SK-N-SH (cell line): ENCODE data around the gene NFIX. TPM values are rescaled to one million over a fixed set of nuclear protein-coding genes. Genes with fewer than 3 reads are reported as not detected.

ENCODE experiments used
- CTCF ChIA-PET: fragments of 300-600, 350-600 bp; formaldehyde crosslinking; extraction: SDS; loops from one replicate; lab custom pipeline; 2021; lab: Yijun Ruan, JAX
- POLR2A ChIA-PET: fragments of 350-600 bp; sonication (Branson Sonifier 250); formaldehyde crosslinking; extraction: SDS; loops from one replicate; lab custom pipeline; 2020; ENCODE audit warnings: antibody characterized with exemption, inconsistent platforms; lab: Yijun Ruan, JAX
- DNase-seq: peaks from one replicate; pipeline ENCODE4 v3.0.0; 2012
- H2AFZ ChIP-seq: fragments of 200-600 bp; sonication (generic); 2 replicates; pipeline ENCODE4 v1.8.1; 2016; ENCODE audit warnings: antibody characterized with exemption, mild to moderate bottlenecking, low read depth
- H3F3A ChIP-seq: fragments of 200-600 bp; sonication (generic); replicated peaks from 2 replicates; pipeline ENCODE3; 2016; ENCODE audit warnings: antibody characterized with exemption, mild to moderate bottlenecking; ENCODE audit not compliant: insufficient read depth
- H3K27ac ChIP-seq, 2 experiments: fragments of 200-500 bp in 1 of 2; fragments of 200-600 bp in 1 of 2; sonication (Bioruptor generic) in 1 of 2; sonication (generic), shearing (Covaris generic) in 1 of 2; 2 replicates each; pipeline versions ENCODE4 v1.5.1 to v1.6.1; 2014 to 2016; ENCODE audit warnings: low read depth in 2 of 2, inconsistent platforms in 1 of 2, low read length in 1 of 2, mild to moderate bottlenecking in 1 of 2, mixed read lengths in 1 of 2
- H3K27me3 ChIP-seq: fragments of 200-600 bp; sonication (generic), shearing (Covaris generic); 2 replicates; pipeline ENCODE4 v1.6.1; 2016; ENCODE audit warnings: mixed run types; ENCODE audit not compliant: insufficient read depth
- H3K36me3 ChIP-seq, 2 experiments: fragments of 200-500 bp in 1 of 2; fragments of 200-600 bp in 1 of 2; sonication (Bioruptor generic) in 1 of 2; sonication (generic) in 1 of 2; replicated peaks in 1 of 2; 2 replicates each; pipeline versions ENCODE3 to v1.5.1; 2014 to 2016; ENCODE audit warnings: low read length in 1 of 2, mild to moderate bottlenecking in 1 of 2; ENCODE audit not compliant: insufficient read depth in 2 of 2, control insufficient read depth in 1 of 2
- H3K4me1 ChIP-seq, 2 experiments: fragments of 200-500 bp in 1 of 2; fragments of 200-600 bp in 1 of 2; sonication (Bioruptor generic) in 1 of 2; sonication (generic), shearing (Covaris generic) in 1 of 2; 2 replicates each; pipeline versions ENCODE4 v1.5.1 to v1.6.1; 2014 to 2016; ENCODE audit warnings: low read depth in 1 of 2, low read length in 1 of 2, mixed run types in 1 of 2; ENCODE audit not compliant: insufficient read depth in 2 of 2, control insufficient read depth in 1 of 2
- H3K4me2 ChIP-seq: fragments of 200-600 bp; sonication (generic), shearing (Covaris generic); 2 replicates; pipeline ENCODE4 v1.6.1; 2017; ENCODE audit warnings: mixed run types
- H3K4me3 ChIP-seq, 2 experiments: fragments of 200-500 bp in 1 of 2; fragments of 200-600 bp in 1 of 2; sonication (Bioruptor generic) in 1 of 2; sonication (generic), shearing (Covaris generic) in 1 of 2; 2 replicates each; pipeline versions ENCODE4 v1.5.1 to v1.8.1; 2014 to 2016; ENCODE audit warnings: low read depth in 2 of 2, inconsistent platforms in 1 of 2, low read length in 1 of 2, mild to moderate bottlenecking in 1 of 2, mixed read lengths in 1 of 2, moderate library complexity in 1 of 2
- H3K79me2 ChIP-seq: fragments of 200-600 bp; sonication (generic); 2 replicates; pipeline ENCODE4 v1.8.1; 2017; ENCODE audit warnings: mild to moderate bottlenecking; ENCODE audit not compliant: insufficient read depth
- H3K9ac ChIP-seq: fragments of 200-600 bp; sonication (generic); 2 replicates; pipeline ENCODE4 v1.6.1; 2017; ENCODE audit warnings: mixed run types
- H3K9me2 ChIP-seq: fragments of 200-600 bp; sonication (generic); 2 replicates; pipeline ENCODE4 v1.6.1; 2017; ENCODE audit warnings: mixed run types
- H3K9me3 ChIP-seq: fragments of 200-600 bp; sonication (generic); 2 replicates; pipeline ENCODE4 v1.6.1; 2017; ENCODE audit warnings: mixed run types, mild to moderate bottlenecking, moderate library complexity
- H4K20me1 ChIP-seq: fragments of 200-600 bp; sonication (generic); 2 replicates; pipeline ENCODE4 v1.6.1; 2017; ENCODE audit warnings: mild to moderate bottlenecking, mixed run types; ENCODE audit not compliant: insufficient read depth
- CHD2 ChIP-seq: fragments of 150-350 bp; IDR thresholded peaks from 2 replicates; pipeline ENCODE4 v1.6.1; 2018; ENCODE audit warnings: low read length; ENCODE audit not compliant: partially characterized antibody
- CTCF ChIP-seq: fragments of 200-600 bp; sonication (generic); IDR thresholded peaks from 2 replicates; pipeline ENCODE4 v1.6.1; 2017; ENCODE audit warnings: antibody characterized with exemption, mild to moderate bottlenecking, moderate library complexity
- ELF1 ChIP-seq: IDR thresholded peaks from 2 replicates; pipeline ENCODE4 v1.4.0; 2012
- EZH2phosphoT487 ChIP-seq: fragments of 200-600 bp; sonication (generic); IDR thresholded peaks from 2 replicates; pipeline ENCODE4 v1.6.1; 2017; ENCODE audit warnings: low read depth, mixed run types, mild to moderate bottlenecking, antibody characterized with exemption, moderate library complexity, borderline replicate concordance
- FOXJ3 ChIP-seq: sonication (generic); formaldehyde crosslinking; IDR thresholded peaks from 2 replicates; pipeline ENCODE4 v1.5.1; 2020; ENCODE audit warnings: mild to moderate bottlenecking, missing genetic modification reagents
- GABPA ChIP-seq: IDR thresholded peaks from 2 replicates; pipeline ENCODE4 v1.4.0; 2012; ENCODE audit warnings: low read depth, mild to moderate bottlenecking
- IRF3 ChIP-seq: fragments of 150-350 bp; IDR thresholded peaks from 2 replicates; pipeline ENCODE4 v1.6.1; 2016; ENCODE audit warnings: mild to moderate bottlenecking, low read depth, low read length
- JUND ChIP-seq: IDR thresholded peaks from 2 replicates; pipeline ENCODE4 v1.4.0; 2012
- MAX ChIP-seq: IDR thresholded peaks from 2 replicates; pipeline ENCODE4 v1.4.0; 2012; ENCODE audit warnings: low read depth
- MXI1 ChIP-seq: IDR thresholded peaks from 2 replicates; pipeline ENCODE4 v1.6.1; 2012; ENCODE audit warnings: mild to moderate bottlenecking, low read depth, low read length, improper control_type of control experiment
- POLR2AphosphoS5 ChIP-seq: IDR thresholded peaks from 2 replicates; pipeline ENCODE4 v1.6.1; 2012; ENCODE audit warnings: low read depth, low read length
- RAD21 ChIP-seq: IDR thresholded peaks from 2 replicates; pipeline ENCODE4 v1.6.1; 2012; ENCODE audit warnings: mild to moderate bottlenecking, low read length
- REST ChIP-seq: IDR thresholded peaks from 2 replicates; pipeline ENCODE4 v1.6.1; 2012; ENCODE audit warnings: mild to moderate bottlenecking, low read depth, low read length, moderate library complexity
- RFX5 ChIP-seq: IDR thresholded peaks from 2 replicates; pipeline ENCODE4 v1.6.1; 2012; ENCODE audit warnings: mild to moderate bottlenecking, improper control_type of control experiment, low read length
- SIN3A ChIP-seq: IDR thresholded peaks from 2 replicates; pipeline ENCODE4 v1.6.1; 2012; ENCODE audit warnings: low read depth, mild to moderate bottlenecking, low read length, moderate library complexity, borderline replicate concordance
- SMC3 ChIP-seq: IDR thresholded peaks from 2 replicates; pipeline ENCODE4 v1.6.1; 2012; ENCODE audit warnings: low read depth, low read length, improper control_type of control experiment
- TEAD4 ChIP-seq: IDR thresholded peaks from 2 replicates; pipeline ENCODE4 v1.4.0; 2012; ENCODE audit warnings: mild to moderate bottlenecking, borderline replicate concordance; ENCODE audit not compliant: insufficient read depth
- USF2 ChIP-seq: fragments of 150-350 bp; IDR thresholded peaks from 2 replicates; pipeline ENCODE4 v1.6.1; 2017; ENCODE audit warnings: antibody characterized with exemption, low read length, low read depth, borderline replicate concordance
- WGBS: methylation state at CpG from one replicate; pipeline ENCODE4 v1.1.6; 2017; ENCODE audit warnings: low lambda C conversion rate; 5-methylcytosine and 5-hydroxymethylcytosine counted together
- polyA plus RNA-seq, 3 experiments: library from polyadenylated mRNA; depleted of rRNA; stranded (reverse); fragments of >200 nt; gene quantifications; 2 replicates each; pipeline ENCODE4 v1.2.3, GENCODE V29; 2012

The NFIX gene
- polyA plus RNA-seq, 1 of the 3 experiments (the other 2 are of a cell fraction) = 14.8 TPM

- ChIA-PET CTCF (interaction anchor here (1.1 to 3.6 kb wide), 2 partner anchors 26 to 88 kb away, joined by 3 to 14 read pairs; no protein-coding TSS in a partner anchor), POLR2A (no interaction called here)
- Histone ChIP-seq H3K4me1 (peaks cover 0 to 8% of the 10 kb centered on the region in 2 experiments; a peak in 1 of 4 replicates), H3K36me3 (no peaks in the 10 kb centered on the region), H2AFZ (no peak overlapping the region), H3K9me3 (no peaks in the 10 kb centered on the region), H3K4me3 (no peak overlapping the region), H3K27me3 (no peaks in the 10 kb centered on the region), H3F3A (peaks cover 6% of the 10 kb centered on the region), H3K27ac (no peak overlapping the region), H3K9me2 (no peaks in the 10 kb centered on the region), H3K79me2 (peaks cover 1% of the 10 kb centered on the region; the same call in 1 of the 2 replicates), H3K9ac (no peak overlapping the region), H4K20me1 (no peaks in the 10 kb centered on the region), H3K4me2 (no peak overlapping the region)
- WGBS = 94% methylated on average over 5 of the region's 5 CpGs
- TF ChIP-seq FOXJ3 (CRISPR knock-in tag) (no peak), GABPA (no peak), POLR2AphosphoS5 (no peak), TEAD4 (no peak), EZH2phosphoT487 (no peak), CTCF (no peak), SIN3A (no peak), JUND (no peak), USF2 (no peak), IRF3 (no peak), ELF1 (no peak), SMC3 (no peak), MAX (no peak), MXI1 (no peak), REST (no peak), CHD2 (no peak), RAD21 (no peak), RFX5 (no peak)
- DNase-seq = no peak
Measured at GRCh38 chr19:12991296-12991695, 4.0 kb upstream of the NFIX start.
